GM12878 (cell line): ENCODE measurements around the gene PPP1R7. TPM values are rescaled to one million over a fixed set of nuclear protein-coding genes. Genes with fewer than 3 reads are reported as not detected.

Source experiments
- ATAC-seq: fragments of 200-7000 bp; cut with Tn5 transposase; 3 replicates; pipeline ENCODE4 v1.9.1; 2020; ENCODE audit warnings: mild to moderate bottlenecking, moderate library complexity
- BruUV-seq: library from RNA; stranded (reverse); fragments of 400-500 nt; replicated peaks from 2 replicates; lab custom pipeline; 2021; lab: Mats Ljungman, UMichigan
- CTCF ChIA-PET: fragments of 300-600 bp; sonication (Branson Sonifier 250); formaldehyde crosslinking; extraction: SDS; loops from one replicate; lab custom pipeline; 2021; ENCODE audit warnings: inconsistent platforms; lab: Yijun Ruan, JAX
- POLR2A ChIA-PET: fragments of 350-600 bp; formaldehyde crosslinking; extraction: SDS; loops from one replicate; lab custom pipeline; 2021; ENCODE audit warnings: inconsistent platforms; lab: Charles Lee
- RAD21 ChIA-PET: fragments of 300-600 bp; sonication (Branson Sonifier 250); formaldehyde crosslinking; loops from one replicate; lab custom pipeline; 2023; ENCODE audit warnings: antibody characterized with exemption; ENCODE audit not compliant: unreplicated experiment; lab: Charles Lee
- SMC1A ChIA-PET: fragments of 300-600 bp; sonication (Branson Sonifier 250); formaldehyde crosslinking; loops from one replicate; lab custom pipeline; 2023; ENCODE audit not compliant: unreplicated experiment, uncharacterized antibody; lab: Charles Lee
- DNase-seq: peaks from one replicate; pipeline ENCODE4 v3.0.0-alpha.2; 2011; ENCODE audit warnings: low read depth, low spot score
- FAIRE-seq: peaks from 3 replicates; lab custom pipeline; 2011; peaks lifted over from hg19 to GRCh38; lab: Jason Lieb, UNC
- H2AFZ ChIP-seq: 2 replicates; pipeline ENCODE4 v1.6.0; 2011; ENCODE audit warnings: low read depth, low read length, control low read depth; ENCODE audit not compliant: control insufficient read depth
- H3K27ac ChIP-seq: 2 replicates; pipeline ENCODE4 v1.5.1; 2011; ENCODE audit warnings: control low read depth; ENCODE audit not compliant: control insufficient read depth, insufficient read depth
- H3K27me3 ChIP-seq, 2 experiments: replicated peaks in 1 of 2; 2 replicates each; pipeline versions ENCODE4 v1.6.0 to v1.6.1; 2011; ENCODE audit warnings: low read length in 1 of 2; ENCODE audit not compliant: control insufficient read depth in 2 of 2, insufficient read depth in 2 of 2
- H3K36me3 ChIP-seq, 2 experiments: 2 replicates each; pipeline ENCODE4 v1.5.1; 2011; ENCODE audit warnings: low read length in 1 of 2; ENCODE audit not compliant: control insufficient read depth in 2 of 2, insufficient read depth in 2 of 2
- H3K4me1 ChIP-seq: 2 replicates; pipeline ENCODE4 v1.6.1; 2011; ENCODE audit warnings: mild to moderate bottlenecking, low read length, moderate library complexity, mixed read lengths; ENCODE audit not compliant: control insufficient read depth, insufficient read depth
- H3K4me2 ChIP-seq: 2 replicates; pipeline ENCODE4 v1.6.0; 2011; ENCODE audit warnings: control low read depth; ENCODE audit not compliant: control insufficient read depth, insufficient read depth
- H3K4me3 ChIP-seq: fragments of 200-600 bp; sonication (generic); 2 replicates; pipeline ENCODE4 v1.5.1; 2016
- H3K79me2 ChIP-seq: 2 replicates; pipeline ENCODE4 v1.6.0; 2011; ENCODE audit warnings: low read length; ENCODE audit not compliant: control insufficient read depth, insufficient read depth
- H3K9ac ChIP-seq: 2 replicates; pipeline ENCODE4 v1.8.0; 2011; ENCODE audit warnings: low read length, control low read depth, mixed read lengths; ENCODE audit not compliant: control insufficient read depth, insufficient read depth
- H3K9me3 ChIP-seq: replicated peaks from 3 replicates; pipeline ENCODE4 v1.5.1; 2011; ENCODE audit warnings: mild to moderate bottlenecking, low read length; ENCODE audit not compliant: control insufficient read depth, insufficient read depth
- H4K20me1 ChIP-seq: 2 replicates; pipeline ENCODE4 v1.6.0; 2011; ENCODE audit not compliant: control insufficient read depth, insufficient read depth
- MLLT1 ChIP-seq: fragments of 450-650 bp; IDR thresholded peaks from 2 replicates; pipeline ENCODE4 v1.6.1; 2016; ENCODE audit warnings: mild to moderate bottlenecking
- REST ChIP-seq: IDR thresholded peaks from 2 replicates; pipeline ENCODE4 v1.6.1; 2012; ENCODE audit warnings: mild to moderate bottlenecking, low read depth, low read length
- YY1 ChIP-seq: IDR thresholded peaks from 2 replicates; pipeline ENCODE4 v1.6.1; 2011; ENCODE audit warnings: low read depth, mild to moderate bottlenecking, low read length
- ZBTB4 ChIP-seq: fragments of 450-650 bp; formaldehyde crosslinking; IDR thresholded peaks from 2 replicates; pipeline ENCODE4 v1.4.0; 2022; ENCODE audit warnings: mild to moderate bottlenecking, moderate library complexity
- ZNF592 ChIP-seq: fragments of 450-650 bp; IDR thresholded peaks from 2 replicates; pipeline ENCODE4 v1.6.1; 2017; ENCODE audit warnings: mild to moderate bottlenecking, moderate library complexity
- WGBS: methylation state at CpG from one replicate; pipeline ENCODE4 v1.1.6; 2016; ENCODE audit warnings: low lambda C conversion rate; ENCODE audit not compliant: insufficient replicate concordance, insufficient coverage; ENCODE audit errors: missing lambda C conversion rate; 5-methylcytosine and 5-hydroxymethylcytosine counted together
- in situ Hi-C: fragments of 300-500 bp; cut with MboI; formaldehyde crosslinking; loops from 9 replicates; pipeline ENCODE4 v1.14.3; 2018; ENCODE audit warnings: mixed read lengths
- intact Hi-C: fragments of 100-400 bp; cut with micrococcal nuclease; formaldehyde crosslinking; loops from one replicate; pipeline ENCODE4 v1.14.2; 2022; ENCODE audit not compliant: unreplicated experiment
- polyA plus RNA-seq, 11 experiments: library from polyadenylated mRNA; depleted of rRNA in 4 of 11; unstranded in 6 of 11; stranded (reverse) in 5 of 11; fragments of >200 nt; fragmentation: Nextera tagmentation in 4 of 11; fragmentation: Illumina TruSeq in 1 of 11; extraction: Ambion mirVana in 4 of 11; extraction: Trizol in 1 of 11; gene quantifications; 1 replicate in 1 of 11; 2 replicates in 10 of 11; pipeline versions ENCODE4 v1.2.1 to v1.2.3, GENCODE V29; 2011 to 2016; ENCODE audit warnings: inconsistent platforms in 2 of 11, missing spikeins in 2 of 11, low read depth in 1 of 11
- total RNA-seq, 4 experiments: library from RNA; depleted of rRNA in 3 of 4; stranded (reverse); fragments of >200 nt in 3 of 4; fragmentation: Illumina TruSeq in 1 of 4; extraction: Trizol in 1 of 4; gene quantifications; 2 replicates each; pipeline versions ENCODE4 v1.2.1 to v1.2.3, GENCODE V29; 2013 to 2021

Gene PPP1R7
- total and polyA plus RNA-seq, 10 of the 15 experiments (the other 5 are each of a cell fraction or from before 2014, with no cell fraction given), result 78.5 to 174 (median 93.7) TPM

- no peaks in the 10 kb centered on the region for H3K27me3 ChIP-seq
- H3K4me2 ChIP-seq, result peak overlapping the region; percentile 90
- peaks cover 12 to 19% of the 10 kb centered on the region in 2 experiments; a peak in 3 of 4 replicates for H3K36me3 ChIP-seq
- TSS peak; percentile 63 for BruUV-seq
- H3K9me3 ChIP-seq, result no peaks in the 10 kb centered on the region
- ChIA-PET CTCF (interaction anchor here (0.7 to 1.9 kb wide), 6 partner anchors 10 to 44 kb away, joined by 3 to 10 read pairs (median 5); partner anchors contain the start of gene MTERF4), POLR2A (interaction anchor here (0.7 to 5.2 kb wide), 8 partner anchors 9 to 64 kb away, joined by 3 to 54 read pairs (median 8); partner anchors contain the start of genes MTERF4, PASK and PPP1R7), SMC1A (interaction anchor here (2.1 to 6.5 kb wide), 5 partner anchors 10 to 37 kb away, joined by 7 to 53 read pairs (median 45); partner anchors contain the start of genes MTERF4, PASK and PPP1R7), RAD21 (interaction anchor here (1.0 to 4.9 kb wide), 8 partner anchors 11 to 198 kb away, joined by 3 to 43 read pairs (median 4); partner anchors contain the start of genes MTERF4, PASK and PPP1R7)
- H3K79me2 ChIP-seq, result peaks cover 30% of the 10 kb centered on the region
- 2% methylated on average over 17 of the region's 17 CpGs for WGBS
- DNase-seq, result no peak
- in situ Hi-C loops (no loop called here), intact Hi-C loops (no loop called here)
- ATAC-seq, result no peak
- H3K9ac ChIP-seq, result peak overlapping the region; percentile 56
- H4K20me1 ChIP-seq, result no peaks in the 10 kb centered on the region
- H3K4me1 ChIP-seq, result peaks cover 33% of the 10 kb centered on the region
- peak overlapping the region; percentile 13; the same call in 1 of the 2 replicates for H3K4me3 ChIP-seq
- FAIRE-seq, result no peak
- H3K27ac ChIP-seq, result peak overlapping the region; percentile 82
- TF ChIP-seq ZBTB4 (CRISPR knock-in tag) (no peak), ZNF592 (0 out of 2 replicates have a peak, but pooled peaks have one; percentile 23), YY1 (0 out of 2 replicates have a peak, but pooled peaks have one; percentile 25), REST (no peak), MLLT1 (peak; percentile 68; the same call in 1 of the 2 replicates)
- H2AFZ ChIP-seq, result no peak overlapping the region
Observed at GRCh38 chr2:241112046-241112445, 38.2 kb upstream of the PPP1R7 start.
